Measurements from ENCODE around the gene METTL1. TPM values are rescaled to one million over a fixed set of nuclear protein-coding genes. Genes with fewer than 3 reads are reported as not detected.

METTL1 gene
- total and polyA plus RNA-seq, 9 of the 15 experiments (the other 6 are each of a cell fraction or from before 2014, with no cell fraction given) = 12.6 to 65.9 (median 39.2) TPM

DNA sequence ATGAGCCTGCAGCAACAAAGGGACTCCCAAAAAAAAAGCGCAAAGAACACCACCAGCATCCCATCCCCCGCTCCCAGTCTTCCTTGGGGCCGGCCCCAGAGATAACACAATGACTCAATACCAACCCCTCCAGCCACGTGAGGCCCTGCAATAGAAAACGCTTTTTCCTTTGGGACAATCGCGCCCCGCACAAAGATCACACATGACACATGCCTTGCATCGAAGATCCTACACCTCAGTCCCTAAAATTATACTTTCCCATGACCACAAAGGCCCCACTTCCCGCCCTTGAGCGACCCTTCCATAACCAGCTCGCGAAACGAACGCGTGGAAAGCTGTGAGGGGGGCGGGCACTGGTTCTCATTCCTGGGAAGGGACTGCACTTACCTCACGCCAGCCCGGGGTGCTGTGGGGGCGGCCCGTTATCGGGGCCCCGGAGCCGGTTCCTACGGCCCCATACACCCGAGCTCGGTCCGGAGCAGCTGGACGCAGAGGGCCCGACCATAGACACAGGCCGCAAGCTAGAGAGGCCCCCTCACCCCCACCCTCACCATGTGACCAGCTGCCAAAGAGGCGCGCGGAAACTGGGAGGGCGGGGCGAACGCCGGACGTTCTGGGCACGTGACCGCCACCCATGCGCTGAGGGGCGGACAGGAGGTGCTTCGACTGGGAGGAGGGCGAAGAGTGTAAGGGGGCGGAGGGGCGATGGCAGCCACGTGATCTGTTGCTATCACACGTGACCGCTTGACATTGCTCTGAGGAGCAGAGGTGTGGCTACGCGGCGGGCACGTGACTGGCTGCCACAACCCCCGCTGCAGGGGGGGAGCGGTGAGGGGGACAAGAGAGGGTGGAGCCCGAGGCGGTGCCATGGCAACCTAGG is 19.9 kb downstream of the METTL1 start, which contains the start of gene CDK4 (continued):
- TF ChIP-seq NUFIP1 (IDR thresholded peaks at IDR 0.05; ENCODE audit: partially characterized antibody) (peak; percentile 38), FUS (optimal IDR thresholded peaks at IDR 0.05; ENCODE audit: low read depth, low read length) (no peak), RBFOX2 (IDR thresholded peaks at IDR 0.05; ENCODE audit: low read depth, low read length) (peak; percentile 99), XRCC5 (IDR thresholded peaks at IDR 0.05; ENCODE audit: low read depth, low read length) (peak; percentile 68; the same call in 1 of the 2 replicates), THRB (CRISPR knock-in tag; conservative IDR thresholded peaks at IDR 0.05) (peak; percentile 60; the same call in 1 of the 2 replicates), GABPB2 (CRISPR knock-in tag; conservative IDR thresholded peaks at IDR 0.05) (no peak), ZNF395 (CRISPR knock-in tag; IDR thresholded peaks at IDR 0.05) (peak; percentile 95), SP2 (IDR thresholded peaks at IDR 0.05; ENCODE audit: extremely low read depth, low read depth, low read length, poor library complexity, severe bottlenecking) (peak; percentile 52), ZNF584 (CRISPR knock-in tag; IDR thresholded peaks at IDR 0.05; ENCODE audit: low read depth) (peak; percentile 82; the same call in 1 of the 2 replicates), HNRNPLL (IDR thresholded peaks at IDR 0.05; ENCODE audit: low read depth, low read length, poor library complexity, severe bottlenecking) (no peak), ETS2 (tag; IDR thresholded peaks at IDR 0.05; ENCODE audit: borderline replicate concordance, poor library complexity, severe bottlenecking) (no peak), MYNN (IDR thresholded peaks at IDR 0.05) (peak; percentile 57; the same call in 1 of the 2 replicates), MYNN (CRISPR knock-in tag; IDR thresholded peaks at IDR 0.05) (no peak), GATAD2A (IDR thresholded peaks at IDR 0.05) (no peak), PHF20 (IDR thresholded peaks at IDR 0.05; ENCODE audit: partially characterized antibody) (peak; percentile 60), WHSC1 (IDR thresholded peaks at IDR 0.05; ENCODE audit: low read length) (no peak)
- TF ChIP-seq, protein P1, sequence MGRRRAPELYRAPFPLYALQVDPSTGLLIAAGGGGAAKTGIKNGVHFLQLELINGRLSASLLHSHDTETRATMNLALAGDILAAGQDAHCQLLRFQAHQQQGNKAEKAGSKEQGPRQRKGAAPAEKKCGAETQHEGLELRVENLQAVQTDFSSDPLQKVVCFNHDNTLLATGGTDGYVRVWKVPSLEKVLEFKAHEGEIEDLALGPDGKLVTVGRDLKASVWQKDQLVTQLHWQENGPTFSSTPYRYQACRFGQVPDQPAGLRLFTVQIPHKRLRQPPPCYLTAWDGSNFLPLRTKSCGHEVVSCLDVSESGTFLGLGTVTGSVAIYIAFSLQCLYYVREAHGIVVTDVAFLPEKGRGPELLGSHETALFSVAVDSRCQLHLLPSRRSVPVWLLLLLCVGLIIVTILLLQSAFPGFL (CRISPR knock-in tag; IDR thresholded peaks at IDR 0.05) = 0 out of 2 replicates have a peak, but pooled peaks have one; percentile 72
- TF ChIP-seq, protein P2, sequence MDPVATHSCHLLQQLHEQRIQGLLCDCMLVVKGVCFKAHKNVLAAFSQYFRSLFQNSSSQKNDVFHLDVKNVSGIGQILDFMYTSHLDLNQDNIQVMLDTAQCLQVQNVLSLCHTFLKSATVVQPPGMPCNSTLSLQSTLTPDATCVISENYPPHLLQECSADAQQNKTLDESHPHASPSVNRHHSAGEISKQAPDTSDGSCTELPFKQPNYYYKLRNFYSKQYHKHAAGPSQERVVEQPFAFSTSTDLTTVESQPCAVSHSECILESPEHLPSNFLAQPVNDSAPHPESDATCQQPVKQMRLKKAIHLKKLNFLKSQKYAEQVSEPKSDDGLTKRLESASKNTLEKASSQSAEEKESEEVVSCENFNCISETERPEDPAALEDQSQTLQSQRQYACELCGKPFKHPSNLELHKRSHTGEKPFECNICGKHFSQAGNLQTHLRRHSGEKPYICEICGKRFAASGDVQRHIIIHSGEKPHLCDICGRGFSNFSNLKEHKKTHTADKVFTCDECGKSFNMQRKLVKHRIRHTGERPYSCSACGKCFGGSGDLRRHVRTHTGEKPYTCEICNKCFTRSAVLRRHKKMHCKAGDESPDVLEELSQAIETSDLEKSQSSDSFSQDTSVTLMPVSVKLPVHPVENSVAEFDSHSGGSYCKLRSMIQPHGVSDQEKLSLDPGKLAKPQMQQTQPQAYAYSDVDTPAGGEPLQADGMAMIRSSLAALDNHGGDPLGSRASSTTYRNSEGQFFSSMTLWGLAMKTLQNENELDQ (CRISPR knock-in tag; IDR thresholded peaks at IDR 0.05; ENCODE audit: borderline replicate concordance) = no peak; the same call in 1 of the 2 replicates
- TF ChIP-seq, protein P3, sequence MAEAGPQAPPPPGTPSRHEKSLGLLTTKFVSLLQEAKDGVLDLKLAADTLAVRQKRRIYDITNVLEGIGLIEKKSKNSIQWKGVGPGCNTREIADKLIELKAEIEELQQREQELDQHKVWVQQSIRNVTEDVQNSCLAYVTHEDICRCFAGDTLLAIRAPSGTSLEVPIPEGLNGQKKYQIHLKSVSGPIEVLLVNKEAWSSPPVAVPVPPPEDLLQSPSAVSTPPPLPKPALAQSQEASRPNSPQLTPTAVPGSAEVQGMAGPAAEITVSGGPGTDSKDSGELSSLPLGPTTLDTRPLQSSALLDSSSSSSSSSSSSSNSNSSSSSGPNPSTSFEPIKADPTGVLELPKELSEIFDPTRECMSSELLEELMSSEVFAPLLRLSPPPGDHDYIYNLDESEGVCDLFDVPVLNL (CRISPR knock-in tag; IDR thresholded peaks at IDR 0.05; ENCODE audit: low read depth) = peak; percentile 84

Data from K562 (cell line).